MM.1S (cell line): ENCODE data around the gene C4orf46.
A peak's percentile ranks its signal among the peaks of the same experiment; 100 is the strongest.

Experiments used
- DNase-seq: peaks from one replicate; pipeline ENCODE4 v3.0.0-alpha.2; 2015
- H2AFZ ChIP-seq: fragments of 300-600 bp; sonication (generic); 2 replicates; pipeline ENCODE4 v1.6.0; 2016; ENCODE audit warnings: antibody characterized with exemption, low read length
- H3F3A ChIP-seq: fragments of 300-600 bp; sonication (generic); 2 replicates; pipeline ENCODE4 v1.6.1; 2016; ENCODE audit warnings: mild to moderate bottlenecking, antibody characterized with exemption, low read length, moderate library complexity, mixed read lengths; ENCODE audit not compliant: insufficient read depth
- H3K27ac ChIP-seq: fragments of 300-600 bp; sonication (generic); 2 replicates; pipeline ENCODE4 v1.5.1; 2016; ENCODE audit warnings: mild to moderate bottlenecking, low read length
- H3K27me3 ChIP-seq: fragments of 300-600 bp; sonication (generic); replicated peaks from 2 replicates; pipeline ENCODE4 v1.6.0; 2016; ENCODE audit warnings: low read length; ENCODE audit not compliant: insufficient read depth
- H3K36me3 ChIP-seq: fragments of 300-600 bp; sonication (generic); replicated peaks from 2 replicates; pipeline ENCODE4 v1.6.1; 2016; ENCODE audit warnings: mild to moderate bottlenecking, low read length, mixed read lengths; ENCODE audit not compliant: insufficient read depth
- H3K4me1 ChIP-seq: fragments of 300-600 bp; sonication (generic); 2 replicates; pipeline ENCODE4 v1.6.1; 2016; ENCODE audit warnings: low read length, mixed read lengths
- H3K4me2 ChIP-seq: fragments of 300-600 bp; sonication (generic); 2 replicates; pipeline ENCODE4 v1.6.0; 2016; ENCODE audit warnings: low read depth, low read length
- H3K4me3 ChIP-seq: fragments of 300-600 bp; sonication (generic); 2 replicates; pipeline ENCODE4 v1.5.1; 2016; ENCODE audit warnings: low read length, mixed read lengths
- H3K79me2 ChIP-seq: fragments of 300-600 bp; sonication (generic); 2 replicates; pipeline ENCODE4 v1.6.1; 2016; ENCODE audit warnings: mixed run types, low read length, mixed read lengths
- H3K9ac ChIP-seq: fragments of 300-600 bp; sonication (generic); 2 replicates; pipeline ENCODE4 v1.6.1; 2016; ENCODE audit warnings: low read length, mixed read lengths
- H3K9me2 ChIP-seq: fragments of 300-600 bp; sonication (generic); replicated peaks from 2 replicates; pipeline ENCODE4 v1.6.1; 2016; ENCODE audit warnings: mild to moderate bottlenecking, low read length, mixed read lengths; ENCODE audit not compliant: insufficient read depth
- H3K9me3 ChIP-seq: fragments of 300-600 bp; sonication (generic); replicated peaks from 2 replicates; pipeline ENCODE4 v1.6.1; 2016; ENCODE audit warnings: mild to moderate bottlenecking, low read length, mixed read lengths; ENCODE audit not compliant: insufficient read depth
- H4K20me1 ChIP-seq: fragments of 300-600 bp; sonication (generic); 2 replicates; pipeline ENCODE4 v1.6.1; 2016; ENCODE audit warnings: mild to moderate bottlenecking, low read length, moderate library complexity, mixed read lengths; ENCODE audit not compliant: insufficient read depth
- EZH2 ChIP-seq: fragments of 300-600 bp; sonication (generic); optimal IDR thresholded peaks from 2 replicates; pipeline ENCODE3; 2017; ENCODE audit warnings: low read depth, mild to moderate bottlenecking, antibody characterized with exemption, low read length, mixed read lengths
- EZH2phosphoT487 ChIP-seq: fragments of 300-600 bp; sonication (generic); IDR thresholded peaks from 2 replicates; pipeline ENCODE4 v1.6.1; 2018; ENCODE audit warnings: antibody characterized with exemption, low read length
- TF ChIP-seq, protein P1 (sequence below): fragments of 300-600 bp; sonication (generic); IDR thresholded peaks from 2 replicates; pipeline ENCODE4 v1.5.1; 2016; ENCODE audit warnings: antibody characterized with exemption, low read length, mixed read lengths

The C4orf46 gene

DNA sequence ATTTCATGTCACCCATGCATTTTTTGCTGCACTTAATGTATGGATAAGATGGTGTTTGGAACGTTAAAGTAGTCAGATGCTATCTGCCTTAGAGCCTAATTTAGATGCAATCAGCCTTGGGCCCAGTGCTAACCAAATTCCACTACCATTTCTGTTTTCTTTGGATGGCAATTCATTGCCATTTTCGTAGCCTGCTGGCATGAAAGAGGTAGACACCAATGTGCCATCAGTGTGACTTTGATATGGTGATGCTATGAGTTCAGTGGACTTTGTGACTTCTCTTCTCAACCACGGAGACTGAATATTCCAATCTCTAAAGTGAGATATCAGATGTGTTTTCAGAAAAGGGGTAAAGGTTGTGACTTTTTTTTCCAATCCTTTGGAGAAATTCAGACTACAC, 1.9 kb upstream of the C4orf46 start:
- Histone ChIP-seq H3K4me1 (0 out of 2 replicates have a peak, but pooled peaks cover 9% of the 10 kb centered on the region), H3K4me3 (no peak overlapping the region), H3K27me3 (no peaks in the 10 kb centered on the region), H3K27ac (no peak overlapping the region), H3K79me2 (peaks cover 45% of the 10 kb centered on the region), H3K36me3 (no peaks in the 10 kb centered on the region; the same call in 1 of the 2 replicates), H3K4me2 (peak overlapping the region; percentile 92; the same call in 1 of the 2 replicates), H3K9ac (no peak overlapping the region), H3F3A (peaks cover 22% of the 10 kb centered on the region), H4K20me1 (no peaks in the 10 kb centered on the region), H2AFZ (no peak overlapping the region), H3K9me2 (no peaks in the 10 kb centered on the region), H3K9me3 (no peaks in the 10 kb centered on the region)
- DNase-seq, result no peak
- TF ChIP-seq, protein P1, sequence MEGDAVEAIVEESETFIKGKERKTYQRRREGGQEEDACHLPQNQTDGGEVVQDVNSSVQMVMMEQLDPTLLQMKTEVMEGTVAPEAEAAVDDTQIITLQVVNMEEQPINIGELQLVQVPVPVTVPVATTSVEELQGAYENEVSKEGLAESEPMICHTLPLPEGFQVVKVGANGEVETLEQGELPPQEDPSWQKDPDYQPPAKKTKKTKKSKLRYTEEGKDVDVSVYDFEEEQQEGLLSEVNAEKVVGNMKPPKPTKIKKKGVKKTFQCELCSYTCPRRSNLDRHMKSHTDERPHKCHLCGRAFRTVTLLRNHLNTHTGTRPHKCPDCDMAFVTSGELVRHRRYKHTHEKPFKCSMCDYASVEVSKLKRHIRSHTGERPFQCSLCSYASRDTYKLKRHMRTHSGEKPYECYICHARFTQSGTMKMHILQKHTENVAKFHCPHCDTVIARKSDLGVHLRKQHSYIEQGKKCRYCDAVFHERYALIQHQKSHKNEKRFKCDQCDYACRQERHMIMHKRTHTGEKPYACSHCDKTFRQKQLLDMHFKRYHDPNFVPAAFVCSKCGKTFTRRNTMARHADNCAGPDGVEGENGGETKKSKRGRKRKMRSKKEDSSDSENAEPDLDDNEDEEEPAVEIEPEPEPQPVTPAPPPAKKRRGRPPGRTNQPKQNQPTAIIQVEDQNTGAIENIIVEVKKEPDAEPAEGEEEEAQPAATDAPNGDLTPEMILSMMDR, result no peak
- TF ChIP-seq EZH2, result no peak
- no peak for TF ChIP-seq EZH2phosphoT487

DNA sequence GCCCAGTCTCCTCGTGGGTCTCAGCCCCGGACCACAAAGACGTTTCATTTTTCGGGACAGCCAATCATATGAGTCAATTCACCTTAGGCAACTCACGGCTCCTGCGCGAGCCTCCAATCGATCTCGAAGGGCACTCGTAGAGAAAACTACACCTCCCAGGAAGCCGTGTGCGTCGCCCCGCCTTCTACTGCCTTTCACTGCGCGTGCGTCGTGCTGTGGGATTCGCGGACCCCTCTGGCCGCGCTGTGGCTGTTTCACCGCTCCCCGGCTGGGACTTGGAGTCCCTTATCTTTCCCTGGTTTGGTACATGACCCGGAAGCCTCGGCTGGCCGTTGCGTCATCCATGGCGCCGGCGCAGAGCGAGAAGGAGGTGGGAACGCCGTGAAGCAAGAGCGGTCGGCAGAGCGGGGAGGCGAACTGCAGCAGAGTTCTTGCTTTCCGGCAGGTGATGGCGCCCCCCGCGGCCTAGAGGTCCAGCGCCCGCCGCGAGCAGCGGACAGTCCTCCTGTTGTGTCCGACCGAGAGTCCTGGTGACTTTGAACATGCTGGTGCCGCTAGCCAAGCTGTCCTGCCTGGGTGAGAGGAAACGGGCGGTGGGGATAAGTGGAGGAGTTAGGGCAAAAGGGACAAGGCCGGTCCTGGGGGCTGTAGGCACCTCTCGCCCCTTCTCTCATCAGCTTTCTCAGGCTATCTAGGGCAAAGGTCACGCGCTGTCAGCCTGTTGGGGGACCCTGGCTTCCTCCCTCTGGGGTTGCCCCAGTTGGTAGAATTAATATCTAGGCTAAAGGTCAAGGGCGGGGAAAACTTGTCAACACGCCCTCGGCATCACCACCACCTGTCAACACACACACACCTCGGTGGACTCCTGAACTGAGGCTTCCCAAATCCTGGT, 474 bp upstream of the C4orf46 start, which contains the start of gene ETFDH:
TSS of gene ETFDH (plus strand) at position 382 of the 892 bp plus-strand sequence. CDS start at position 543, 161 bp downstream.
- Histone ChIP-seq H3K9me2 (no peaks in the 10 kb centered on the region), H3K4me1 (0 out of 2 replicates have a peak, but pooled peaks cover 9% of the 10 kb centered on the region), H3K27ac (peak within 1 kb of the TSS; percentile 90), H3K36me3 (no peaks in the 10 kb centered on the region; the same call in 1 of the 2 replicates), H3K9me3 (no peaks in the 10 kb centered on the region), H3K9ac (peak within 1 kb of the TSS; percentile 85), H2AFZ (peak within 1 kb of the TSS; percentile 91), H3K79me2 (peaks cover 55% of the 10 kb centered on the region), H3F3A (peaks cover 22% of the 10 kb centered on the region), H3K27me3 (no peaks in the 10 kb centered on the region), H3K4me3 (peak within 1 kb of the TSS; percentile 88), H4K20me1 (no peaks in the 10 kb centered on the region; the same call in 1 of the 2 replicates), H3K4me2 (peak within 1 kb of the TSS; percentile 92)
- DNase-seq, result peak; percentile 99
- TF ChIP-seq, protein P1, result peak; percentile 75
- TF ChIP-seq EZH2phosphoT487, result no peak

DNA sequence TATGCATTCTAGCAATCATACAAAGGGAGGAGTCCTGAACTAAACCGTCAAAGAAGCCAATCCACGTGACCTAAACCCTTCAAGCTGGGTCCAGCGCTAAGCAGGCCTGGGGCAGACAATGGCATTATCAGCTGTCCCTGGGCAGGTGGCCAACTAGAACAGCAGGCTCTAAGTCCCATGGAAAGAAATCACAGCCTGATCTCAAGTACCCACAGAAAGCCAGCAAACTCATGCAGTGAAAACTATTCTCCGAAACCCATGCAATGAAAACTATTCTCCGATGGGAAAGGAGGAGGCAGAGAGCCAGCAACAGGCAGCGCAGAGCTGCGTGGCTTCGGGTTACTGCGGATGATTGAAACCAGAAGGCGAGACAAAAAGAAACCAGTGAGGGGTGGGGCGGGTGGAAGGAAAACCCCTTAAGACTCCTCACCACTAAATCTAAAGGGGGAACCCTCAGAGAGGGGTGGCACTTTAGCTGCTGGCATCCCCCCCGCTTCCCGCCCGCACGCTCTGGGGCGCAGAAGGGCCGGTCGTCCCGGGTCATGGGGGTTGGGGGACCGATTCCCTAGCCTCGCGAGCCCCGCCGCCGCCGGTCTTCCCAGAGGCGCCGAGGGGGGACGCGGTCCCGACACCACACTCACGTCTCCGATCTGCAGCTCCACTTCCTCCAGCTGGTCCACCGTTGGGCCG, 567 bp downstream of the C4orf46 start:
- no peak for TF ChIP-seq EZH2phosphoT487
- TF ChIP-seq EZH2, result no peak
- TF ChIP-seq, protein P1, result no peak
- H3F3A ChIP-seq, result peaks cover 22% of the 10 kb centered on the region
- H2AFZ ChIP-seq, result peak overlapping the region; percentile 88
- H3K9ac ChIP-seq, result peak overlapping the region; percentile 85
- no peaks in the 10 kb centered on the region; the same call in 1 of the 2 replicates for H4K20me1 ChIP-seq
- peak; percentile 70 for DNase-seq
- 0 out of 2 replicates have a peak, but pooled peaks cover 9% of the 10 kb centered on the region for H3K4me1 ChIP-seq
- no peaks in the 10 kb centered on the region; the same call in 1 of the 2 replicates for H3K36me3 ChIP-seq
- peak overlapping the region; percentile 90 for H3K27ac ChIP-seq
- no peaks in the 10 kb centered on the region for H3K9me2 ChIP-seq
- peak overlapping the region; percentile 88 for H3K4me3 ChIP-seq
- peaks cover 62% of the 10 kb centered on the region for H3K79me2 ChIP-seq
- no peaks in the 10 kb centered on the region for H3K27me3 ChIP-seq
- H3K9me3 ChIP-seq, result no peaks in the 10 kb centered on the region
- H3K4me2 ChIP-seq, result peak overlapping the region; percentile 68
